Common myeloid progenitor, CD34-positive (primary cell): ENCODE measurements around the gene ANKRD27. TPM values are rescaled to one million over a fixed set of nuclear protein-coding genes. Genes with fewer than 3 reads are reported as not detected.
A peak's percentile ranks its signal among the peaks of the same experiment; 100 is the strongest.

Experiments used
- CTCF ChIA-PET: fragments of 350-600 bp; sonication (Branson Sonifier 250); formaldehyde crosslinking; loops from one replicate; lab custom pipeline; 2021; ENCODE audit warnings: antibody characterized with exemption; lab: Charles Lee
- POLR2A ChIA-PET: fragments of 350-600 bp; sonication (Branson Sonifier 250); formaldehyde crosslinking; loops from one replicate; lab custom pipeline; 2021; ENCODE audit warnings: antibody characterized with exemption; lab: Charles Lee
- DNase-seq, 3 donors: peaks; one replicate each; pipeline versions ENCODE4 v3.0.0 to v3.0.0-alpha.2; 2013
- H3K27ac ChIP-seq, 2 experiments: 1 replicate in 1 of 2; 2 replicates in 1 of 2; pipeline ENCODE4 v1.7.0; 2013; ENCODE audit warnings: inconsistent platforms in 2 of 2, low read length in 2 of 2, mild to moderate bottlenecking in 2 of 2, low read depth in 1 of 2, moderate library complexity in 1 of 2; ENCODE audit not compliant: severe bottlenecking in 2 of 2, insufficient read depth in 1 of 2, poor library complexity in 1 of 2
- H3K27me3 ChIP-seq, 5 experiments: replicated peaks in 2 of 5; 1 replicate in 3 of 5; 2 replicates in 2 of 5; pipeline versions ENCODE4 v1.6.1 to v1.7.0; 2013; ENCODE audit warnings: low read length in 4 of 5, mild to moderate bottlenecking in 2 of 5, moderate library complexity in 2 of 5, inconsistent platforms in 1 of 5; ENCODE audit not compliant: insufficient read depth in 5 of 5, control insufficient read depth in 4 of 5
- H3K36me3 ChIP-seq, 4 experiments: 1 replicate in 2 of 4; 2 replicates in 2 of 4; pipeline versions ENCODE4 v1.6.1 to v1.7.0; 2013; ENCODE audit warnings: low read length in 3 of 4, control low read depth in 1 of 4, mild to moderate bottlenecking in 1 of 4; ENCODE audit not compliant: control insufficient read depth in 4 of 4, insufficient read depth in 4 of 4
- H3K4me1 ChIP-seq, 4 experiments: 1 replicate in 3 of 4; 2 replicates in 1 of 4; pipeline versions ENCODE4 v1.6.1 to v1.7.1; 2013; ENCODE audit warnings: low read length in 3 of 4, mild to moderate bottlenecking in 3 of 4, control low read depth in 1 of 4, inconsistent platforms in 1 of 4, moderate library complexity in 1 of 4; ENCODE audit not compliant: control insufficient read depth in 4 of 4, insufficient read depth in 4 of 4; ENCODE audit errors: control extremely low read depth in 1 of 4
- H3K4me3 ChIP-seq, 7 experiments: 1 replicate in 4 of 7; 2 replicates in 3 of 7; pipeline versions ENCODE4 v1.5.1 to v1.7.0; 2013; ENCODE audit warnings: mild to moderate bottlenecking in 7 of 7, low read length in 6 of 7, moderate library complexity in 6 of 7, inconsistent platforms in 2 of 7, low read depth in 2 of 7, control low read depth in 1 of 7; ENCODE audit not compliant: insufficient read depth in 4 of 7, control insufficient read depth in 1 of 7; ENCODE audit errors: extremely low read depth in 1 of 7
- H3K9me3 ChIP-seq, 5 experiments: 1 replicate in 4 of 5; 2 replicates in 1 of 5; pipeline versions ENCODE4 v1.6.1 to v1.7.1; 2013; ENCODE audit warnings: low read length in 4 of 5, mild to moderate bottlenecking in 2 of 5, inconsistent platforms in 1 of 5, low read depth in 1 of 5, moderate library complexity in 1 of 5; ENCODE audit not compliant: control insufficient read depth in 4 of 5, insufficient read depth in 2 of 5; ENCODE audit errors: control extremely low read depth in 1 of 5
- WGBS: methylation state at CpG from one replicate; pipeline ENCODE4 v1.1.5; 2013; ENCODE audit not compliant: insufficient coverage; 5-methylcytosine and 5-hydroxymethylcytosine counted together
- polyA plus RNA-seq: library from polyadenylated mRNA; unstranded; fragments of 120-200 nt; gene quantifications from one replicate; pipeline ENCODE4 v1.2.1, GENCODE V29; 2013

ANKRD27 gene
- polyA plus RNA-seq, result 36.5 TPM

DNA sequence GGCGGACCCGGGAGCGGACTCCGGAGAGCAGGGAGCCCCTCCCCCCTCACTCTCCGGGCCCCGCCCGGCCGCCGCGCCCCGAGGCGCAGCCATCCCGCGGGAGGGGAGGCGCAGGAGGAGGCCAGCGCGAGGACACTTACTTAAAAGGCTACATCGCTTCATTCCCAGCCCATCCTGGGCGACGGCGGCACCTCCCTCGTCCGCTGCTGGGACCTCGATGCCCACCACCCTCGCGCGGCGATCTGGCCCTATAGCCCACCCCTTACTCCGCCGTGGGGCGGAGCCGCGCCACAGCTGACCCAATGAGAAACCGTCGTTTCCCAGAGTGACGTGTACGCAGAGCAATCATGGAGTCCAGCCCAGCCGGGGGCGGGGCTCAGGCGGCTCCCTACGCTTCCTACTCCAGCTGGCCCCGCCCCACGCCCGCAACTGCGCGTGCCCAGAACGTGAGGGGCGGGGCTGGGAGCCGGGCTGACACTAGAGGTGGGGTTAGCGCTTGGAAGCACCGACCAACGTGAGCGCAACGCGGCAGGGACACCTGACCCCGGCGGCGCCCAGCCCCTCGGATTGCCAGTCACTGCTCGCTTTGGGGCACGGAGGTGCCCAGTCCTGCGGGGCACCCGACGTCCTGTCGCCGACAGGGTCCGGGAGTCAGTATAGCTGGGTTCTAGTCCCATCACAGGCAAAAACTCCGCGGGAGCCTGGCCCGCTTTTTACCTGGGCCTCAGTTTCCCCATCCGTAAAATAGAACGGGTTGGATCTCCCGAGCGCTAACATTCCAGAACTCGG lies at the start of gene ANKRD27:
Gene ANKRD27, minus strand, starts transcription at position 250 of the 789 bp plus-strand sequence. CDS start 16,165 bp downstream, outside the sequence.
- POLR2A ChIA-PET, result no interaction called here
- Histone ChIP-seq H3K9me3 (no peaks in the 10 kb centered on the region), H3K36me3 (peaks cover 0 to 9% (median 2%) of the 10 kb centered on the region in 4 experiments), H3K27ac (peak within 1 kb of the TSS in 1 of 2 experiments; percentile 49), H3K27me3 (peaks cover 2 to 37% (median 19%) of the 10 kb centered on the region in 5 experiments), H3K4me3 (peak within 1 kb of the TSS; percentile 62 to 94 (median 80)), H3K4me1 (peaks cover 11 to 69% (median 67%) of the 10 kb centered on the region in 4 experiments)
- CTCF ChIA-PET, result interaction anchor here (0.8 kb wide), 1 partner anchor 13 kb away, joined by 3 read pairs; no protein-coding TSS in a partner anchor
- DNase-seq, result peak; percentile 97 to 98 (median 98)
- WGBS, result under 1% methylated on average over 63 of the region's 75 CpGs

DNA sequence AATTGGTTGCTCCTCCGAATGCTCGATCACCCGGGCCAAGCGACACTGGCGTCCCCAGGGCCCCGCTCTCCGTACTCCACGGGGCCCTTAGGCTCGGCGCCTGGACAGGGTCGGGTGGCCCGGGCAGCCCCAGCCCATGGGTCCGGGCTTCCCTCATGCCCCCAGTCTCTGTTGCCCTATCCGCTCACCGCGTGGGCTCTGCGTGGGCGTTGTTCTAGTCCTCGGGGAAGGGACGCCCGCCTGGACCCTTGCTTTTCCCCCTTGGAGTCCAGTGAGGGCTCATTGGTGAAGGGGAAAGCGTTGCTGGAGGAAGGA lies 45.9 kb upstream of the ANKRD27 start:
- CTCF ChIA-PET, result interaction anchor here (1.1 kb wide), 1 partner anchor 17 kb away, joined by 3 read pairs; no protein-coding TSS in a partner anchor
- Histone ChIP-seq H3K9me3 (peaks cover 0 to 3% (median 0%) of the 10 kb centered on the region in 5 experiments), H3K27me3 (no peaks in the 10 kb centered on the region), H3K36me3 (peaks cover 0 to 7% (median 1%) of the 10 kb centered on the region in 4 experiments), H3K27ac (no peak overlapping the region), H3K4me1 (peaks cover 0 to 4% (median 0%) of the 10 kb centered on the region in 4 experiments), H3K4me3 (no peak overlapping the region)
- DNase-seq, result no peak
- 99% methylated on average over 19 of the region's 22 CpGs for WGBS
- POLR2A ChIA-PET, result no interaction called here

DNA sequence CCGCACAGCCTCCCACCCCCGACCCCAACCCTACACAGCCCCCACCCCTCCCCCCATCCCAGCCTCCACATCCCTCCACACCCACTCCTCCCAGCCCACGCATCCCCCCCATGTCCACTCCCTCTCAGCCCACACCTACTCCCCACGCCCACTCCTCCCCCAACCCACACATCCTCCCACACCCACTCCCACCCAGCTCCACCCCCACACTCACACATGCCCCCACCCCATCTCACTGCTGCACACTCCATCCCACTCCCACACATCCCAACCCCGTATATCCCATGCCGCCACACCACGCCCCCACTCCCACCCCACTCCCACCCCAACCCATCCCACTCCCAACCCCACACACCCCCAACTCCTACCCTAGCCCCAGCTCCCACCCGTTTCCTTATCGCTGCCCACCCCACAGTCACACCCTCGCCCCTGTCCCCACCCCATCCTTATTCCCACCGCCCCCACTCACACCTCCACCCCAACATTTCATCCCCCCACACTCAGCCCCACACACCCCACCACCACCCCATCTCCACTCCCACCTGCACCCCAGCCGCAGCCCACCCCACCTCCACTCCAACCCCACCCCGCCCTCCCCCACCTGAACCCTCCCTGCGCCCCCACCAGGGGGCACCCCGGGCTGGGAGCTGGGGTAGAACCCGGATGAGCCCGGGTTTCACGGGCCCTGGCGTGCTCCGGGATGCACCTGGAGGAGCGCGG lies 45.4 kb upstream of the ANKRD27 start:
- H3K27me3 ChIP-seq, result no peaks in the 10 kb centered on the region
- POLR2A ChIA-PET, result no interaction called here
- H3K36me3 ChIP-seq, result peaks cover 0 to 7% (median 1%) of the 10 kb centered on the region in 4 experiments
- H3K4me1 ChIP-seq, result peaks cover 0 to 4% (median 0%) of the 10 kb centered on the region in 4 experiments
- peaks cover 0 to 3% (median 0%) of the 10 kb centered on the region in 5 experiments for H3K9me3 ChIP-seq
- no peak for DNase-seq
- CTCF ChIA-PET, result no interaction called here
- 98% methylated on average over 11 of the region's 22 CpGs for WGBS
- H3K4me3 ChIP-seq, result no peak overlapping the region
- no peak overlapping the region for H3K27ac ChIP-seq

DNA sequence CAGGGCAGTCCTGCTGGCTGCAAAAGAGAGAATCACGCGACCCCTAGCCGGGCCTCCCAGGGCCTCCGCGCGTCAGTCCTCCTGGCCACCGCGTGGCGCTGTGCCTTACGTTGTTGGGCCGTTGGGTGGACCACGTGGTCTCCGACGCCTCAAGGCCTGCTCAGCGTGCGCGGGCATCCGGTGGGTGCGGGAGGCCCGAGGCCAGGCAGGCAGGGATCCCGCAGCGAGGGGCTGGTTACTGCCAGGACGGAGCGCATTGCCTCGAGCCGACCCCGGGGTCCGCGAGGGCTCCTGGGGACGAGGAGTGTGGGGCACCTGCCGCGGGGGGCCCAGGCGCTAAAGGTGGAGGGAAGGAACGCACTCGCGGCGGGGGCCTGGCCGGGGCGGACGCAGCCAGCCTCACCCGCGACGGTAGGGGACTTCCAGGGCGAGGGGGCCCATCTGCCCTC lies 44.7 kb upstream of the ANKRD27 start, which contains the start of gene TDRD12:
Gene TDRD12, plus strand, starts transcription at position 157 of the 449 bp plus-strand sequence. CDS start 306 bp downstream, outside the sequence.
- H3K36me3 ChIP-seq, result peaks cover 1 to 9% (median 5%) of the 10 kb centered on the region in 4 experiments
- no peak for DNase-seq
- H3K4me1 ChIP-seq, result peaks cover 0 to 4% (median 0%) of the 10 kb centered on the region in 4 experiments
- ChIA-PET CTCF (no interaction called here), POLR2A (no interaction called here)
- H3K27me3 ChIP-seq, result no peaks in the 10 kb centered on the region
- 91% methylated on average over 37 of the region's 44 CpGs for WGBS
- no peak within 1 kb of the TSS for H3K27ac ChIP-seq
- peaks cover 0 to 3% (median 0%) of the 10 kb centered on the region in 5 experiments for H3K9me3 ChIP-seq
- no peak within 1 kb of the TSS for H3K4me3 ChIP-seq

DNA sequence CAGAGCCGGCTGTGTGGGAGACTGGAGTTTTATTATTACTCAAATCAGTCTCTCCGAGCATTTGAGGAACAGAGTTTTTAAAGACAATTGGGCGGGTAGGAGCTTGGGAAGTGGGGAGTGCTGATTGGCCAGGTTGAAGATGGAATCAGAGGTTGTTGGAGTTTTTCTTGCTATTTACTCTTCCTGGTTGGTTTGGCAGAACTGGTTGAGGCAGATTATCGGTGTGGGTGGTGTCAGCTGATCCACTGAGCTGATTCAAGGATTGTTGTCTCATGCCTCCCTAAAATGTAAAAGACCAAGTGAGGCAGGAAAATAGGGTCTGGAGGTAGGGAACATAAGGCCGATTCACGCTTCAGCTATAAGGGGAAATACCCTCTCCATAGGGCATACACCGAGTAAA lies 43.3 kb upstream of the ANKRD27 start:
- Histone ChIP-seq H3K4me1 (peaks cover 0 to 4% (median 0%) of the 10 kb centered on the region in 4 experiments), H3K4me3 (no peak overlapping the region), H3K27ac (no peak overlapping the region), H3K36me3 (peaks cover 2 to 17% (median 9%) of the 10 kb centered on the region in 4 experiments), H3K27me3 (no peaks in the 10 kb centered on the region), H3K9me3 (peaks cover 0 to 3% (median 0%) of the 10 kb centered on the region in 5 experiments)
- WGBS, result 94% methylated on average over 7 of the region's 7 CpGs
- DNase-seq, result no peak
- ChIA-PET POLR2A (interaction anchor here (0.7 kb wide), 1 partner anchor 209 kb away, joined by 3 read pairs; no protein-coding TSS in a partner anchor), CTCF (no interaction called here)

DNA sequence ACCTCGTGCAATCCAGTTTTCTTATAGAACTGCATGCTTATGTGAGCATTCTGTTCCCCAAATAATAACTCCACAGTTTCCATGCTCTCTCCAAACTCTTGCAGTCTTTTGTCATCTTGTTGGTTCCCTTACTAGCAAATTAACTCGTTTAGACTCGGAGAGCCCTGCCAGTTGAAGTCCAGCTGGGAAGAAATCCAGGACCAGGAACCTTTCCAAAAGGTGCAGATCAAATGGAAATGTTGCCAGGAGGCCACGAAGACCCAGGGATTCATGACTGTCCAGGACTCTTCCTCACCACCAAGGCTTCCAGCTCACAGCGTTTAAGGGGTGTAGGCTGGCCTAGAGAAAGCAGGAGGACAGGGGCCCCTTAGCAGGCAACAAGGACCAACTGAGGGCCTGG lies 42.5 kb upstream of the ANKRD27 start:
- DNase-seq, result no peak
- POLR2A ChIA-PET, result no interaction called here
- Histone ChIP-seq H3K36me3 (peaks cover 2 to 21% (median 9%) of the 10 kb centered on the region in 4 experiments), H3K9me3 (peaks cover 0 to 3% (median 0%) of the 10 kb centered on the region in 5 experiments), H3K27ac (no peak overlapping the region), H3K27me3 (no peaks in the 10 kb centered on the region), H3K4me1 (peaks cover 0 to 4% (median 0%) of the 10 kb centered on the region in 4 experiments), H3K4me3 (no peak overlapping the region)
- CTCF ChIA-PET, result interaction anchor here (1.2 kb wide), 1 partner anchor 16 kb away, joined by 3 read pairs; no protein-coding TSS in a partner anchor
- WGBS, result 94% methylated on average over 4 of the region's 5 CpGs
